ENCODE measurements around the gene TOR2A.
A peak's percentile ranks its signal among the peaks of the same experiment; 100 is the strongest.

TOR2A gene

GRCh38 chr9:127698985-127699670, 36.0 kb downstream of the TOR2A start:
- peak; percentile 94 for DNase-seq (ENCODE audit: low spot score)

GRCh38 chr9:127698386-127698785, 36.7 kb downstream of the TOR2A start:
- DNase-seq (ENCODE audit: low spot score), result no peak

GRCh38 chr9:127697575-127697974, 37.5 kb downstream of the TOR2A start:
- DNase-seq (ENCODE audit: low spot score), result no peak

GRCh38 chr9:127694890-127695720, 40.0 kb downstream of the TOR2A start:
- no peak for DNase-seq (ENCODE audit: low spot score)

- DNase-seq (ENCODE audit: low spot score), result no peak
These were observed 41.4 kb downstream of the TOR2A start for GRCh38 chr9:127693697-127694096.

- no peak for DNase-seq (ENCODE audit: low spot score)
These were observed 42.0 kb downstream of the TOR2A start for GRCh38 chr9:127693143-127693542.

GRCh38 chr9:127692071-127692470, 43.0 kb downstream of the TOR2A start:
- no peak for DNase-seq (ENCODE audit: low spot score)

GRCh38 chr9:127690735-127691134, 44.4 kb downstream of the TOR2A start:
- DNase-seq (ENCODE audit: low spot score), result no peak

GRCh38 chr9:127689329-127690000, 45.6 kb downstream of the TOR2A start:
- DNase-seq (ENCODE audit: low spot score), result no peak

- no peak for DNase-seq (ENCODE audit: low spot score)
These were observed 48.4 kb downstream of the TOR2A start for GRCh38 chr9:127686461-127687393.

- no peak for DNase-seq (ENCODE audit: low spot score)
These were observed 50.5 kb downstream of the TOR2A start for GRCh38 chr9:127684576-127684975.

GRCh38 chr9:127683723-127684122, 51.4 kb downstream of the TOR2A start:
- no peak for DNase-seq (ENCODE audit: low spot score)

- no peak for DNase-seq (ENCODE audit: low spot score)
These were observed 52.5 kb downstream of the TOR2A start for GRCh38 chr9:127682351-127683136.

All from COLO829 (cell line).